H1 (cell line): ENCODE measurements around the gene PTMS. TPM values are rescaled to one million over a fixed set of nuclear protein-coding genes. Genes with fewer than 3 reads are reported as not detected.

ENCODE experiments used
- CTCF ChIA-PET: fragments of 300-600 bp; sonication (Branson Sonifier 250); formaldehyde crosslinking; loops from one replicate; lab custom pipeline; 2021; ENCODE audit not compliant: partially characterized antibody; lab: Charles Lee
- POLR2A ChIA-PET: fragments of 300-600 bp; sonication (Branson Sonifier 250); formaldehyde crosslinking; loops from one replicate; lab custom pipeline; 2021; ENCODE audit warnings: inconsistent platforms; ENCODE audit not compliant: partially characterized antibody; lab: Charles Lee
- DNase-seq, 2 experiments: peaks; one replicate each; pipeline versions ENCODE4 v3.0.0 to v3.0.0-alpha.2; 2010 to 2022; ENCODE audit warnings: low spot score in 2 of 2, low read depth in 1 of 2, mixed read lengths in 1 of 2
- FAIRE-seq: peaks from 2 replicates; lab custom pipeline; 2011; peaks lifted over from hg19 to GRCh38; lab: Jason Lieb, UNC
- H2AFZ ChIP-seq: 2 replicates; pipeline ENCODE4 v1.8.1; 2012; ENCODE audit warnings: low read length, inconsistent platforms
- H2AK5ac ChIP-seq: 2 replicates; pipeline ENCODE4 v1.6.1; 2013; ENCODE audit warnings: low read depth, low read length
- H2BK120ac ChIP-seq: replicated peaks from 2 replicates; pipeline ENCODE3; 2013; ENCODE audit warnings: low read depth, low read length, inconsistent platforms
- H2BK12ac ChIP-seq: 2 replicates; pipeline ENCODE4 v1.6.1; 2013; ENCODE audit warnings: low read depth, low read length
- H2BK15ac ChIP-seq: 2 replicates; pipeline ENCODE4 v1.6.1; 2013; ENCODE audit warnings: low read length
- H2BK20ac ChIP-seq: 2 replicates; pipeline ENCODE4 v1.6.1; 2013; ENCODE audit warnings: low read length
- H2BK5ac ChIP-seq: 2 replicates; pipeline ENCODE4 v1.6.1; 2013; ENCODE audit warnings: low read depth, low read length
- H3K14ac ChIP-seq: 2 replicates; pipeline ENCODE4 v1.6.1; 2013; ENCODE audit warnings: inconsistent platforms; ENCODE audit not compliant: insufficient read length
- H3K18ac ChIP-seq: 2 replicates; pipeline ENCODE4 v1.6.1; 2013; ENCODE audit warnings: low read length; ENCODE audit errors: extremely low read depth
- H3K23ac ChIP-seq: 2 replicates; pipeline ENCODE4 v1.6.1; 2013; ENCODE audit warnings: inconsistent platforms; ENCODE audit not compliant: insufficient read length
- H3K23me2 ChIP-seq: 2 replicates; pipeline ENCODE4 v1.6.1; 2013; ENCODE audit warnings: low read depth, low read length
- H3K27ac ChIP-seq: 2 replicates; pipeline ENCODE4 v1.6.1; 2011; ENCODE audit warnings: low read depth, low read length, inconsistent platforms
- H3K27me3 ChIP-seq, 4 experiments: replicated peaks in 1 of 4; 1 replicate in 1 of 4; 2 replicates in 3 of 4; pipeline versions ENCODE4 v1.6.1 to v1.8.1; 2011 to 2013; ENCODE audit warnings: low read length in 3 of 4, mild to moderate bottlenecking in 3 of 4, inconsistent platforms in 2 of 4, mixed read lengths in 2 of 4, moderate library complexity in 1 of 4; ENCODE audit not compliant: control insufficient read depth in 3 of 4, insufficient read depth in 3 of 4; ENCODE audit errors: extremely low read depth in 1 of 4
- H3K36me3 ChIP-seq, 4 experiments: 2 replicates each; pipeline versions ENCODE4 v1.6.1 to v1.8.1; 2011 to 2013; ENCODE audit warnings: mild to moderate bottlenecking in 4 of 4, low read length in 3 of 4, moderate library complexity in 2 of 4, control low read depth in 1 of 4, inconsistent platforms in 1 of 4; ENCODE audit not compliant: insufficient read depth in 4 of 4, control insufficient read depth in 2 of 4
- H3K4ac ChIP-seq: replicated peaks from 2 replicates; pipeline ENCODE3; 2013; ENCODE audit warnings: low read length, low read depth, mixed read lengths, inconsistent platforms; ENCODE audit not compliant: insufficient read length
- H3K4me1 ChIP-seq, 4 experiments: replicated peaks in 1 of 4; 1 replicate in 1 of 4; 2 replicates in 3 of 4; pipeline versions ENCODE4 v1.6.1 to v1.8.1; 2011 to 2013; ENCODE audit warnings: low read length in 3 of 4, inconsistent platforms in 2 of 4, mixed read lengths in 1 of 4; ENCODE audit not compliant: insufficient read depth in 4 of 4, control insufficient read depth in 3 of 4
- H3K4me2 ChIP-seq, 2 experiments: 2 replicates each; pipeline versions ENCODE4 v1.6.1 to v1.8.1; 2011 to 2013; ENCODE audit warnings: low read depth in 2 of 2, low read length in 2 of 2, control low read depth in 1 of 2, inconsistent platforms in 1 of 2, mild to moderate bottlenecking in 1 of 2; ENCODE audit not compliant: insufficient read depth in 1 of 2
- H3K4me3 ChIP-seq, 4 experiments: fragments of 200-600, 300-600 bp in 1 of 4; sonication (generic), shearing (Covaris generic), sonication (Bioruptor Twin) in 1 of 4; 2 replicates each; pipeline versions ENCODE4 v1.5.1 to v1.8.1; 2011 to 2016; ENCODE audit warnings: low read length in 4 of 4, low read depth in 3 of 4, control low read depth in 2 of 4, inconsistent platforms in 2 of 4, mild to moderate bottlenecking in 2 of 4, mixed read lengths in 1 of 4, moderate library complexity in 1 of 4; ENCODE audit not compliant: insufficient read depth in 2 of 4; ENCODE audit errors: extremely low read depth in 1 of 4
- H3K56ac ChIP-seq: replicated peaks from 2 replicates; pipeline ENCODE3; 2013; ENCODE audit warnings: low read depth, mild to moderate bottlenecking, mixed read lengths, low read length, inconsistent platforms; ENCODE audit not compliant: insufficient read length
- H3K79me1 ChIP-seq: 2 replicates; pipeline ENCODE4 v1.6.1; 2013; ENCODE audit warnings: low read depth, low read length, control low read depth
- H3K79me2 ChIP-seq, 2 experiments: 2 replicates each; pipeline versions ENCODE4 v1.6.1 to v1.8.1; 2012 to 2013; ENCODE audit warnings: low read length in 2 of 2, mild to moderate bottlenecking in 2 of 2, inconsistent platforms in 1 of 2; ENCODE audit not compliant: insufficient read depth in 2 of 2, control insufficient read depth in 1 of 2
- H3K9ac ChIP-seq, 4 experiments: replicated peaks in 1 of 4; 1 replicate in 1 of 4; 2 replicates in 3 of 4; pipeline versions ENCODE4 v1.6.1 to v1.8.1; 2011 to 2013; ENCODE audit warnings: low read depth in 3 of 4, low read length in 3 of 4, control low read depth in 2 of 4, mild to moderate bottlenecking in 2 of 4, moderate library complexity in 2 of 4, inconsistent platforms in 1 of 4; ENCODE audit errors: extremely low read depth in 1 of 4
- H3K9me3 ChIP-seq, 2 experiments: 2 replicates each; pipeline versions ENCODE4 v1.6.1 to v1.8.1; 2012 to 2013; ENCODE audit warnings: mild to moderate bottlenecking in 2 of 2, moderate library complexity in 2 of 2, control low read depth in 1 of 2, inconsistent platforms in 1 of 2, low read depth in 1 of 2, low read length in 1 of 2, mixed read lengths in 1 of 2; ENCODE audit not compliant: insufficient read depth in 2 of 2
- H4K20me1 ChIP-seq, 2 experiments: replicated peaks in 1 of 2; 2 replicates each; pipeline versions ENCODE3 to v1.8.1; 2011 to 2013; ENCODE audit warnings: inconsistent platforms in 2 of 2, low read length in 2 of 2, mild to moderate bottlenecking in 1 of 2; ENCODE audit not compliant: insufficient read depth in 2 of 2, control insufficient read depth in 1 of 2
- H4K5ac ChIP-seq: 2 replicates; pipeline ENCODE4 v1.6.1; 2013; ENCODE audit warnings: low read length, low read depth, mixed read lengths, inconsistent platforms; ENCODE audit not compliant: insufficient read length
- H4K8ac ChIP-seq: 2 replicates; pipeline ENCODE4 v1.8.0; 2013; ENCODE audit warnings: mild to moderate bottlenecking, moderate library complexity, low read length, inconsistent platforms; ENCODE audit not compliant: insufficient read depth; ENCODE audit errors: extremely low read depth
- H4K91ac ChIP-seq: replicated peaks from 2 replicates; pipeline ENCODE3; 2013; ENCODE audit warnings: low read length, mixed read lengths, inconsistent platforms; ENCODE audit not compliant: insufficient read length
- CHD2 ChIP-seq: IDR thresholded peaks from 2 replicates; pipeline ENCODE4 v1.6.1; 2012; ENCODE audit warnings: low read length, improper control_type of control experiment
- EGR1 ChIP-seq: IDR thresholded peaks from 2 replicates; pipeline ENCODE4 v1.6.1; 2011; ENCODE audit warnings: low read depth, low read length, borderline replicate concordance
- HDAC2 ChIP-seq, 2 experiments: fragments of 300-600 bp in 1 of 2; sonication (generic) in 1 of 2; IDR thresholded peaks; 2 replicates each; pipeline ENCODE4 v1.6.1; 2011 to 2012; ENCODE audit warnings: low read depth in 2 of 2, low read length in 2 of 2, mild to moderate bottlenecking in 2 of 2, moderate library complexity in 2 of 2, borderline replicate concordance in 1 of 2, inconsistent platforms in 1 of 2
- KDM5A ChIP-seq: fragments of 200-600 bp; IDR thresholded peaks from 2 replicates; pipeline ENCODE4 v1.7.1; 2012; ENCODE audit warnings: mild to moderate bottlenecking, low read length, inconsistent platforms, mixed read lengths
- WGBS, 2 experiments: shearing (Covaris generic) in 1 of 2; methylation state at CpG; one replicate each; pipeline versions ENCODE4 v1.1.6 to v1.1.7; 2013 to 2015; ENCODE audit warnings: low lambda C conversion rate in 2 of 2, mixed read lengths in 2 of 2, inconsistent platforms in 1 of 2, low coverage in 1 of 2, missing lambda C conversion rate in 1 of 2; ENCODE audit not compliant: insufficient replicate concordance in 2 of 2, insufficient coverage in 1 of 2, insufficient read length in 1 of 2; ENCODE audit errors: extremely low coverage in 1 of 2, missing lambda C conversion rate in 1 of 2; 5-methylcytosine and 5-hydroxymethylcytosine counted together
- polyA plus RNA-seq, 7 experiments: library from polyadenylated mRNA; depleted of rRNA in 3 of 7; stranded (reverse) in 5 of 7; unstranded in 2 of 7; fragments of >200 nt in 5 of 7; fragments of 200-250 nt in 2 of 7; gene quantifications; 1 replicate in 5 of 7; 2 replicates in 1 of 7; 4 replicates in 1 of 7; pipeline versions ENCODE4 v1.2.1 to v1.2.3, GENCODE V29; 2011 to 2013; ENCODE audit warnings: missing spikeins in 2 of 7, mixed read lengths in 2 of 7
- total RNA-seq: library from RNA; stranded (reverse); fragmentation: NEBNext Ultra II Directional; extraction: Animal tissue kit (Norgen Biotek cat#: 25700); gene quantifications from 2 replicates; pipeline ENCODE4 v1.2.1, GENCODE V29; 2021
- TF ChIP-seq, protein P1 (sequence below): IDR thresholded peaks from 2 replicates; pipeline ENCODE4 v1.6.1; 2012; ENCODE audit warnings: inconsistent platforms

Gene PTMS
- total and polyA plus RNA-seq, 2 of the 8 experiments (the other 6 are each of a cell fraction or from before 2014, with no cell fraction given): 444 to 553 TPM

DNA sequence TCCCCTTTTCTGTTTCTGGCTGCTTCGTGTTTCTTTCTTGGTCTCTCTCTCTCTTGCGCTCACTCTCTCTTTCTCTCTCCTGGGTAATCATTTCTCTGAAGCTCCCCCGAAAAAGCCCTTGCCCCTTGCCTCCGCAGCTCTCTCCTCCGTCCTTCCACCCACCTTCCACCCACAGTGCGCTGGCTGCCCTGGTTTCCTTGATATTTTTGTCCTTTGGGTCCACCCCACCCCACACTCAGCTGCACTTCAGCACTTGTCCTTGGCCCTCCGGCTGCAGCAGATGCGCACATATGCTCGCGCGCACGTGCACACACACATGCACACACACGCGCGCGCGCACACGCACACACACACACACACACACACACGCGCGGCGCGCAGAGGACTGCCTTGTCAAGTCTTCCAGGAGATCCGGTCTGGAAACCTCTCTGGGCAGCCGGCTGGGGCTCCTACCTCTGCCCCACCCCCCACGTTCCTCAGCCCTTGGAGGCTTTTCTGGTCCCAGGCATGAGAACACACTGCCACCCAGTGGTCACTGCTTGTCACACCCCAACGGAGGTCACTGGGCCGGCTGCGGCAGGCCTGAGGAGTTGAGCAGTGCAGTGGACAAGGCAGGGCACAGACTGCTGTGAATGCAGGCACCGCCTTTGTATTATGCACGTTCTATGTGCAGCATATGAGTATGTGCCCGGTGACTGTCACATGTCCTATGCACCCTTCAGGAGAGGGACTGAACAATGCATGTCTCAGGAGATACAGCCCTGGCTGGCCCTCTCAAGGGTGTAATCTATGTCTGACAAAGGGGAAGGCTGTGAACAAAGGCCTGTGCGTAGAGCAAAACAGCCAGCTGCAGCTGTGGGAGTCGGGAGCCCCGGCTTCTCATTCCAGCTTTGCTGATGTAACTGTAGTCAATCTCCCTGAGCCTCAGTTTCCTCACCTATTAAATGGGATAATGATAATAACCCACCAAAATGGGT is 12.7 kb downstream of the PTMS start:
- Histone ChIP-seq H3K9ac (0 out of 7 replicates have a peak overlapping the region, but pooled peaks of 1 of the 4 experiments have one; percentile 1), H2AFZ (peak overlapping the region; percentile 14), H2BK120ac (no peak overlapping the region), H3K9me3 (no peaks in the 10 kb centered on the region), H2BK15ac (peak overlapping the region; percentile 98), H3K4me1 (peaks cover 5 to 18% (median 13%) of the 10 kb centered on the region in 4 experiments), H2BK5ac (peak overlapping the region; percentile 61; the same call in 1 of the 2 replicates), H3K23ac (no peak overlapping the region), H3K79me2 (no peaks in the 10 kb centered on the region), H3K27ac (no peak overlapping the region), H2AK5ac (no peak overlapping the region), H3K14ac (no peak overlapping the region), H3K4me3 (peak overlapping the region; percentile 29 to 67 (median 54)), H4K20me1 (no peaks in the 10 kb centered on the region), H2BK20ac (peak overlapping the region; percentile 63; the same call in 1 of the 2 replicates), H3K23me2 (peaks cover 11% of the 10 kb centered on the region), H2BK12ac (peak overlapping the region; percentile 93), H4K91ac (peak overlapping the region; percentile 2), H3K27me3 (peaks cover 0 to 23% (median 17%) of the 10 kb centered on the region in 4 experiments; a peak in 5 of 7 replicates), H4K8ac (no peak overlapping the region), H3K4ac (no peak overlapping the region), H3K56ac (no peak overlapping the region), H3K18ac (peak overlapping the region; percentile 97), H3K79me1 (no peaks in the 10 kb centered on the region), H3K4me2 (peak overlapping the region; percentile 88 to 90), H3K36me3 (no peaks in the 10 kb centered on the region), H4K5ac (no peak overlapping the region)
- peak; percentile 62 for FAIRE-seq
- ChIA-PET POLR2A (interaction anchor here (0.9 to 10.4 kb wide), 17 partner anchors 8 to 166 kb away, joined by 3 to 97 read pairs (median 4); partner anchors contain the start of genes CD4, COPS7A, GPR162 and MLF2), CTCF (interaction anchor here (0.6 to 29.6 kb wide), 24 partner anchors 9 to 971 kb away, joined by 3 to 532 read pairs (median 5); partner anchors contain the start of genes CD4, GNB3, GPR162 and LAG3)
- DNase-seq: peak; percentile 82 to 96
- 10% methylated on average over 35 of the region's 35 CpGs; no CpG with 5 or more reads in 1 of the 2 experiments for whole genome bisulfite sequencing, 2 experiments
- no peak for TF ChIP-seq KDM5A
- TF ChIP-seq, protein P1, sequence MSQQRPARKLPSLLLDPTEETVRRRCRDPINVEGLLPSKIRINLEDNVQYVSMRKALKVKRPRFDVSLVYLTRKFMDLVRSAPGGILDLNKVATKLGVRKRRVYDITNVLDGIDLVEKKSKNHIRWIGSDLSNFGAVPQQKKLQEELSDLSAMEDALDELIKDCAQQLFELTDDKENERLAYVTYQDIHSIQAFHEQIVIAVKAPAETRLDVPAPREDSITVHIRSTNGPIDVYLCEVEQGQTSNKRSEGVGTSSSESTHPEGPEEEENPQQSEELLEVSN: peak; percentile 22; the same call in 1 of the 2 replicates
- TF ChIP-seq EGR1: 0 out of 2 replicates have a peak, but pooled peaks have one; percentile 19
- peak; percentile 59; the same call in 1 of the 2 replicates for TF ChIP-seq CHD2
- no peak; a peak in 1 of 4 replicates for TF ChIP-seq HDAC2 (IDR thresholded peaks at IDR 0.05; ENCODE audit: borderline replicate concordance in 1 of 2, low read depth in 2 of 2, low read length in 2 of 2)
